TTC549 (cell line): ENCODE measurements around the gene NIP7.
"Not testable (repeated sequence)": the region's sequence is repeated elsewhere in the genome, so short reads cannot be mapped to it uniquely, and the experiment has no call there.

Experiments
- FAIRE-seq: peaks from 2 replicates; lab custom pipeline; 2012; peaks lifted over from hg19 to GRCh38; lab: Jason Lieb, UNC

The NIP7 gene

GRCh38 chr16:69345923-69346322 lies 6.4 kb downstream of the NIP7 start:
- FAIRE-seq, result no peak

- FAIRE-seq, result no peak
These were observed 7.1 kb downstream of the NIP7 start for GRCh38 chr16:69346683-69347082.

- no peak for FAIRE-seq
These were observed 8.7 kb downstream of the NIP7 start for GRCh38 chr16:69348222-69348621.

- FAIRE-seq, result no peak
These were observed 10.0 kb downstream of the NIP7 start for GRCh38 chr16:69349536-69349935.

- FAIRE-seq, result no peak
These were observed 11.1 kb downstream of the NIP7 start for GRCh38 chr16:69350536-69351133.

GRCh38 chr16:69351309-69352027 lies 11.9 kb downstream of the NIP7 start, which contains the start of gene TMED6:
TMED6 (minus strand) TSS chr16:69351786; CDS start chr16:69351753, 33 bp downstream.
- no peak for FAIRE-seq

- not testable (repeated sequence) for FAIRE-seq
These were observed 20.5 kb downstream of the NIP7 start for GRCh38 chr16:69360070-69360469.

- FAIRE-seq, result no peak
These were observed 23.7 kb downstream of the NIP7 start for GRCh38 chr16:69363281-69363717.

GRCh38 chr16:69364088-69364487 lies 24.5 kb downstream of the NIP7 start:
- FAIRE-seq, result no peak

GRCh38 chr16:69365901-69366300 lies 26.3 kb downstream of the NIP7 start:
- no peak for FAIRE-seq

- no peak for FAIRE-seq
These were observed 26.9 kb downstream of the NIP7 start for GRCh38 chr16:69366431-69366830.

- no peak for FAIRE-seq
These were observed 28.4 kb downstream of the NIP7 start for GRCh38 chr16:69367980-69368379.

- no peak for FAIRE-seq
These were observed 29.3 kb downstream of the NIP7 start for GRCh38 chr16:69368866-69369265.

- no peak for FAIRE-seq
These were observed 32.0 kb downstream of the NIP7 start for GRCh38 chr16:69371564-69371963.

GRCh38 chr16:69373019-69373418 lies 33.4 kb downstream of the NIP7 start:
- no peak for FAIRE-seq

- no peak for FAIRE-seq
These were observed 37.0 kb downstream of the NIP7 start for GRCh38 chr16:69376393-69377059.

GRCh38 chr16:69378036-69378435 lies 38.5 kb downstream of the NIP7 start:
- no peak for FAIRE-seq

GRCh38 chr16:69378760-69379159 lies 39.2 kb downstream of the NIP7 start:
- FAIRE-seq, result no peak

- no peak for FAIRE-seq
These were observed 41.7 kb downstream of the NIP7 start for GRCh38 chr16:69381231-69381630.

- FAIRE-seq, result no peak
These were observed 42.8 kb downstream of the NIP7 start for GRCh38 chr16:69382421-69382820.

- no peak for FAIRE-seq
These were observed 45.4 kb downstream of the NIP7 start for GRCh38 chr16:69384974-69385373.

GRCh38 chr16:69386596-69386995 lies 47.0 kb downstream of the NIP7 start:
- FAIRE-seq, result no peak
